Head of caudate nucleus (tissue), 42 donors: ENCODE measurements around the gene LY86.

Experiments used
- DNase-seq, 42 donors: peaks; one replicate each; pipeline versions ENCODE4 v3.0.0 to v3.0.0-alpha.2; 2020 to 2021; ENCODE audit warnings: mixed read lengths in 7 of 42
- intact Hi-C: fragments of 100-400 bp; cut with DNase I; formaldehyde crosslinking; loops from one replicate; pipeline ENCODE4 v1.15.0; 2022

The LY86 gene

GRCh38 chr6:6614096-6614982, 25.8 kb downstream of the LY86 start:
- intact Hi-C loops: no loop called here
- no peak for DNase-seq

DNA sequence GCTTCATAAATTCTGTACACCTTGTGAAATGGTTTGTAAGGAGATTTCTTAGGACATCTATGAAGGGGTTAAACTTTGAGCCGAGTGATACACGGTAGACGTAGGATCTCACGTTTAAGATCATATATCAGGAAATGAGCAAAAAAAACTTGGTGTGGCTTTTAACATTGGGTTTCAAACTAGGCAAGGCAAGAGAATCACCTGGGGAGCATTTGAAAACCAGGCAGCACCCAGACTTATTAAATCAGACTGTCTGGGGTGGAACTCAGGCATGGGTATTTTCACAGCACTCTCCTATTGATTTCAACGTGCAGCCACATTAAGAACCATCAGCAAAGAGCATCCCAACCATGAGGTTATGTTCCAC, 26.4 kb downstream of the LY86 start:
- intact Hi-C loops: no loop called here
- no peak for DNase-seq

DNA sequence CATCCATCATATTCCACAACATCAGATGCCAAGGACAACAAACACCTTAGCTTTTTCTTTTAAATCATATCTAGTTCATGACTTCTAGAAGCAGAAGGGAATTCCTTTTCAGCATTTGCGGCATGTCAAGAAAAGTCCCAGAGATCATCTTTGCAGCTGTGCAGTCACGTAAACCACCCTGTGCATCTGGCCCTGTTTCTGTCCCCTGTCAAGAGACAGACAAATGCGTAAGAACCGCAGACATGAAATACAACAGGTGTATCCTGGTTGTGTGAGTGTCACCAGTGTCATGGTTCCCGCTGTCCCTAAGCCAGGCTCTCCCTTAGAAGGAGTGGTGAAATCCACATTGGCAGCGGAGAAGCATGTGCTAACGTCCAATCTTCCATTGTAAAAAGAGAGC, 28.1 kb downstream of the LY86 start:
- no peak for DNase-seq
- intact Hi-C loops: no loop called here

DNA sequence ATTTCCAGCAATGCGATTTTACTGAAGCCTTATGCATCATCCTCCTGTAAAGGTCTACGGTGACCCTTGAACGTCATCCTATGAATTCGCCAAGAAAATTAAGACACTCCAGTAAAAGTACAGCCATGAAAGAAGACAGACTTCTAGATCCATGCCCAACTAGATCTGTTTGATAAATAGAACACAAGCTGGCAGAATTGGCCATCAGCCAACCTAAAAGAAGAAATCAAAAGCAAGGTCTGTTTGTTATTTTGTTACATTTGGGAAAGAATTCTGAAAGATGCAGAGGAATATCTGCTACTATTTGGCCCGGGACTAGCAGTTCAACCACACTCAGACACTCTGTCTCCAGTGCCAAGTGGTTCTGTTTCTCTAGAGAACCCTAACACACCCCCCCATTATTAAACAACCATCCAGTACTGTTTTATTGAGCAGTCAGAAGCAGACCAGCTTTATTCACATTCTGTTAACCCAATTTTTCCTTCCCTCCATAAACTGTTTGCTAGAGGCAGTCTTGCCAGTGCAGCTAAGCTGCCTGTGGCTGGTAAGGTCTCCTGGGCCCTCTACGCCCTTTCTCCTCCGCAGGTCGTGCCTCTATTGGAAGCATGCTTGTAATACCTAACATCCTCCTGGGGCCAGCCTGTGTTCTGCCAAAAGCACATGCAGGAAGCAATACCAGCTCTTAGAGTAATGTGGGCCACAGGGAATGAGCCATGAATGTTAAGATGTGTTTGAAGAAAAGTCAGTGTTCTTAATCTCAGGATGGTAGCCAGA, 30.7 kb downstream of the LY86 start:
- DNase-seq: no peak
- intact Hi-C loops: no loop called here

GRCh38 chr6:6620766-6621425, 32.4 kb downstream of the LY86 start:
- DNase-seq: no peak
- intact Hi-C loops: no loop called here

- intact Hi-C loops: no loop called here
- no peak for DNase-seq
Measured at GRCh38 chr6:6622501-6622900, 34.0 kb downstream of the LY86 start.

- DNase-seq: no peak
- intact Hi-C loops: no loop called here
Measured at GRCh38 chr6:6623553-6623952, 35.0 kb downstream of the LY86 start.

DNA sequence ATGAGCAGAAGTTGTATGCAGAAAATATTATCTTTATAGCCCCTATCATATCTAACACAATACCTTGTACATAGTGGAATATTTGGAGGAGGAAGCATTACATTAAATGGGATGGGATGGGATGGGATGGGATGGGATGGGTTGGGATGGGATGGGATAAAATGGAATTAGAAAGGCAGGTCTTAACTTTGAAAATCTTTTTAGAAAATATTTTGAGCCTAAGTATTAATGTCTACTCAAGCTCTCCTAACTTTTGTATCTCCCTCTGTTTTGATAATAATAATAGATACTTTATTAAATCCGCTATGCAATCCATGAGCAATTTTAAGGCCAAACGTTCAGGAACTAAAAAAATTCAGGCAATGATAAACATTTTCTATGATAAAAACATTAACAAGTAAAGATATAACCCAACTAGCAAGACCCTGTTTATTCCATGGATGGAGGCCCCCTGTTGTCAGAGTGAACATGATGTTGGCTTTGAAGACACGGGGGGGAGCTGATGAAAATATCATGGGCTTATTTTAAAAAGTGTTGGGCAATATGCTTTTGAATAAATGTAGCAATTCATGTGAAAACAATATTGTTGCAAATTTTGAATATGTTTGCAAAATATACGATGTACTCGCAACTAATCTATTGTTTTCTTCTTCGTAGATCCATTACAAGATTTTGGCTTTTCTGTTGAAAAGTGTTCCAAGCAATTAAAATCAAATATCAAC, 35.9 kb downstream of the LY86 start:
- DNase-seq: no peak
- intact Hi-C loops: no loop called here

- intact Hi-C loops: no loop called here
- no peak for DNase-seq
Measured at GRCh38 chr6:6626187-6626586, 37.7 kb downstream of the LY86 start.

- intact Hi-C loops: no loop called here
- DNase-seq: no peak
Measured at GRCh38 chr6:6629402-6629801, 40.9 kb downstream of the LY86 start.

DNA sequence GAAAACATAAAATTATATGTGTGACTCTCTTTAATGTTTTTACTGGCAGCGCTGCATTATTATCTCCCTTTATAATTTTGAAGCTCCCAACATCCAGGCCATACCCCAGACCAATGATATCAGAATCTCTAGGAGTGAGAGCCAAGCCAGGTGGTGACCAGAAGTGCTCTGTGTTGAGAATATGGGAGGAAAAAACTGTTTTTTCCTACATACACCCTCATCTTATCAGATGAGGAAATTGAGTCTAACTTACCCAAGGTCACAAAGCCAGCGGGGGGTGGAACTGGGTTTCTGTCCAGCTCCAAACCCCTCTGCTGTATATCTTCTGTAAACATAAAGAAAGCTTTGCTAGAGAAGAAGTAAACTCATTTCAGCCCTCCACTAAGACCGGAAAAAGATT, 42.5 kb downstream of the LY86 start:
- no peak for DNase-seq
- intact Hi-C loops: no loop called here

- intact Hi-C loops: no loop called here
- DNase-seq: no peak
Measured at GRCh38 chr6:6631534-6632276, 43.2 kb downstream of the LY86 start.

DNA sequence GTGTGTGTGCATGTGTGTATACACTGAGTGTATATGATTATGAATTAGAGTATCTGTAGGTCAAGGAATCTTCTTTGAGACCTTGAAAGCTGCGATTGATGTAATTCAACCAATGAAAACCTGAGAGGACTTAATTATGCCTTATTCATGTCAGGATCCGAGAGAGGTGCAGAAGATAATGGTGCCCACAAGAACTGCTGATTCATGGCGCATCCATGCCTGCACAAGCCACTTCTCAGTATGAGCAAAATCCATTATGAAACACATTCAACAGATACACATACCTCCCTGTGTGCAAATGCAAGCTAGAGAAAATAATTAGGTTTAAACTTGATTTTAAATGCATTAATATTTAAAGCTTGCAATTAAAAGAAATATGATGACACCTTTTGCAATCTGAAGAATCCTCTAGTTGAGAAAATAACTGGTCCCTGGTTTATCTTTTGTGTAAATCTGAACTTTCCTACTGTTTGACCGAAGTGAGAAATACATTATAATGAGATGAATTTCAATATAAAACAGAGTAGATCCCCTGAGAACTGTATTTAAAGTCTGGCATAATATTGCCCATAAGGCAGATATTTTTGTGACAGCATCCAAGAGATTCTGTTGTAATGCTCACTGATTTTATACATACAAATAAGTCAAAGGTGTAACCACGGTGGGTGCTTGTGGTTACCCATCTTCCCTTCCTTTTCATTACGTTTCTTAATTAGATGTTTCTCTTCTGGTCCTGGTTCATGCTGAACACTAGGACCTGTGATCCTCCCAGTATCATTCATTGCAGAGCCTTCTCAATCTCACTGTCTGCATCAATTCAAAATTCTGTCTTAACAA, 45.6 kb downstream of the LY86 start:
- no peak for DNase-seq
- intact Hi-C loops: no loop called here

DNA sequence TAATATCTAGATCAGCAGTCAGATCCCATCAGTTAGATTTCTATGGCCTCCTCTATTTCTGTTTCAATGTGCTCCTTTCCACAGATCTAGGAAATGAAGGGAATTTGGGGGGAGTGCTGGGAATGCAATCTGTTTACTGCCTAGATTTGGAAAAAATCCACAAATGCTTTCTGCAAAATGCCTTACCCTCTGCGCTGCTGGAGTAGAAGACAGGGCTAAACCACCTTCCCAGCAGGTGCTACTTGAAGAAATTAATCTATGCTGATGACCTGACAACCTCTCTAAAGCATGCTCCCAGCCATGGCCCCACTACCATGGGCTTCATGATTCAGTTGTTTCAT, 46.2 kb downstream of the LY86 start:
- intact Hi-C loops: no loop called here
- no peak for DNase-seq

GRCh38 chr6:6635291-6635690, 46.8 kb downstream of the LY86 start:
- DNase-seq: no peak
- intact Hi-C loops: no loop called here

DNA sequence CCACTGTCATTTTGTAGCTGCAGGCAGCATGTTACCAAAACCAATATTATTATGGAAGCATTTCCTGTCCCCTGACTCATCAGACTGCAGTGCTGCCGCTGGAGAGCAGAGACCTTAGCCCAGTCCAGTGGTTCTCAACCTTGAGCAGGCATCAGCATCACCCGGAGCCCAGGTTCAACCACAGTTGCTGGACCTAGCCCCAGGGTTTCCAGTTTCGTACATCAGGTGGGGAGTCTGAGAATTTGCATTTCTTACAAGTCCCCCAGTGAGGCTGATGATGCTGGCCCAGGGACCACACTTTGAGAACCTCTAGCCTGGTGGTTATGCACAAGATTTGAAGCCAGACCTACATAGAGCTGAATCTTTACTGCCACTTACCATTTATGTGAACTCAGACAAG, 47.3 kb downstream of the LY86 start:
- DNase-seq: no peak
- intact Hi-C loops: no loop called here

DNA sequence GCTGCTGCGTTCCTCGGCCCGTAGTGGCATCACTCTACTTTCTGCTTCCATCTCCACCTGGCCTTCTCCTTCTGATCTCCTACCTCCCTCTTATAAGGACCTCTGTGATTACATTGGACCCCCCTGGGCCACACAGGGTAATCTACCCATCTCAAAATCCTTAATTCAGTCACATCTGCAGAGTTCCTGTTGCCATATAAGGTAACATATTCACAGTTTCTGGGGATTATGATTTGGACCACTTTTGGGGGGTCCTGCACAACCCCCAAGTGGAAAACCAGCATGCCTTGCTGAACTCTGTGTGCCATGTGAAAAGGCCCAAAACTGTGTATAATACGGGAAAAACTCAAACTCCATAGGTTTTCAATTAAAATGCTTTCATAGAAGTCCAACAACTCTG, 51.1 kb downstream of the LY86 start:
- intact Hi-C loops: no loop called here
- DNase-seq: no peak

DNA sequence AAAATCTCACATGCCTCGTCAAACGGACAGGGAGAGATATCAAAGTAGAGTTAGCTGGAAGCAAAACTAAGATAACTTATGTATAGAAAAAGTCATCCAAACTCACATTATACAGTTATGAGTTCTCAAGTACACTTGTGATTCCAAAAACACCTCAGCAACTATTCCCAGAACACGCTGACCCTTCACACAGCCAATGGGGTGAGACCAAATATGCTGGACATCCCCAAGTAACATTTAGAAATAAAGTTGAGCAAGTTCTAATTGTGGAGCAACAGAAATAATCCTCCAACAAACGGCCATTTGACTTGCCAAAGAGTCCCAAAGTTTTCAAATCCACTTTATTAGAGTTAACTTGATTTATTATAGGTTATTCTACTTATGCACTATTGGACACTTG, 52.4 kb downstream of the LY86 start:
- intact Hi-C loops: no loop called here
- DNase-seq: no peak
